Keratinocyte (primary cell): Measurements from ENCODE around the gene VSIG2. TPM values are rescaled to one million over a fixed set of nuclear protein-coding genes. Genes with fewer than 3 reads are reported as not detected.

Experiments
- DNase-seq: peaks from one replicate; pipeline ENCODE4 v3.0.0-alpha.2; 2011; ENCODE audit warnings: low read depth, missing footprints, low spot score
- FAIRE-seq: peaks from 2 replicates; lab custom pipeline; 2011; peaks lifted over from hg19 to GRCh38; lab: Jason Lieb, UNC
- H2AFZ ChIP-seq: 2 replicates; pipeline ENCODE4 v1.6.0; 2012; ENCODE audit warnings: low read length, control low read depth, inconsistent platforms; ENCODE audit not compliant: control insufficient read depth
- H3K27ac ChIP-seq: 2 replicates; pipeline ENCODE4 v1.5.1; 2011; ENCODE audit warnings: low read length; ENCODE audit not compliant: control insufficient read depth, insufficient read depth
- H3K27me3 ChIP-seq: 3 replicates; pipeline ENCODE4 v1.6.0; 2011; ENCODE audit warnings: low read length; ENCODE audit not compliant: control insufficient read depth, insufficient read depth; ENCODE audit errors: extremely low read depth
- H3K36me3 ChIP-seq, 2 experiments: 2 replicates in 1 of 2; 3 replicates in 1 of 2; pipeline ENCODE4 v1.5.1; 2011; ENCODE audit warnings: low read length in 2 of 2, mild to moderate bottlenecking in 1 of 2; ENCODE audit not compliant: control insufficient read depth in 2 of 2, insufficient read depth in 2 of 2; ENCODE audit errors: extremely low read depth in 1 of 2
- H3K4me1 ChIP-seq: 3 replicates; pipeline ENCODE4 v1.5.1; 2011; ENCODE audit warnings: low read length; ENCODE audit not compliant: control insufficient read depth, insufficient read depth; ENCODE audit errors: extremely low read depth
- H3K4me2 ChIP-seq: 3 replicates; pipeline ENCODE4 v1.6.0; 2011; ENCODE audit warnings: low read depth, low read length; ENCODE audit not compliant: control insufficient read depth, insufficient read depth; ENCODE audit errors: extremely low read depth
- H3K4me3 ChIP-seq, 3 experiments: fragments of 200-600 bp in 1 of 3; sonication (generic) in 1 of 3; 2 replicates in 2 of 3; 3 replicates in 1 of 3; pipeline ENCODE4 v1.5.1; 2011 to 2016; ENCODE audit warnings: low read length in 3 of 3, mild to moderate bottlenecking in 3 of 3, control low read depth in 2 of 3, inconsistent platforms in 1 of 3, low read depth in 1 of 3, mixed read lengths in 1 of 3, mixed run types in 1 of 3, moderate library complexity in 1 of 3; ENCODE audit not compliant: control insufficient read depth in 2 of 3, insufficient read depth in 2 of 3; ENCODE audit errors: extremely low read depth in 1 of 3
- H3K79me2 ChIP-seq: 2 replicates; pipeline ENCODE4 v1.6.0; 2012; ENCODE audit warnings: low read length; ENCODE audit not compliant: control insufficient read depth, insufficient read depth
- H3K9ac ChIP-seq: 3 replicates; pipeline ENCODE4 v1.6.0; 2011; ENCODE audit warnings: low read length; ENCODE audit not compliant: control insufficient read depth, insufficient read depth; ENCODE audit errors: extremely low read depth
- H3K9me1 ChIP-seq: 3 replicates; pipeline ENCODE4 v1.6.0; 2011; ENCODE audit warnings: low read length; ENCODE audit not compliant: control insufficient read depth, insufficient read depth; ENCODE audit errors: extremely low read depth
- H3K9me3 ChIP-seq: 2 replicates; pipeline ENCODE4 v1.5.1; 2012; ENCODE audit warnings: low read depth, low read length; ENCODE audit not compliant: control insufficient read depth
- H4K20me1 ChIP-seq: 3 replicates; pipeline ENCODE4 v1.6.0; 2011; ENCODE audit warnings: low read length; ENCODE audit not compliant: control insufficient read depth, insufficient read depth; ENCODE audit errors: extremely low read depth
- CTCF ChIP-seq, 3 experiments: IDR thresholded peaks in 1 of 3; conservative IDR thresholded peaks in 1 of 3; optimal IDR thresholded peaks in 1 of 3; 2 replicates in 2 of 3; 3 replicates in 1 of 3; pipeline versions ENCODE3 to v1.5.1; 2011; ENCODE audit warnings: low read length in 3 of 3, mild to moderate bottlenecking in 3 of 3, moderate library complexity in 2 of 3, control low read depth in 1 of 3, inconsistent platforms in 1 of 3; ENCODE audit not compliant: insufficient read depth in 2 of 3; ENCODE audit errors: extremely low read depth in 1 of 3
- EZH2 ChIP-seq: IDR thresholded peaks from one replicate; pipeline ENCODE4 v1.6.1; 2012; ENCODE audit warnings: inconsistent platforms, mild to moderate bottlenecking, low read length, moderate library complexity
- dilution Hi-C: fragments of 300-500 bp; cut with MboI; formaldehyde crosslinking; loops from one replicate; pipeline ENCODE4 v1.7.0; 2020; ENCODE audit warnings: low sequenced_read_pairs; ENCODE audit not compliant: extremely low pct_ligation_motif_present
- polyA plus RNA-seq, 5 experiments: library from polyadenylated mRNA; depleted of rRNA in 3 of 5; stranded (reverse) in 3 of 5; stranded (forward) in 1 of 5; unstranded in 1 of 5; fragments of >200 nt; gene quantifications; 1 replicate in 1 of 5; 2 replicates in 3 of 5; 3 replicates in 1 of 5; pipeline versions ENCODE4 v1.2.1 to v1.2.3, GENCODE V29; 2011 to 2012; ENCODE audit warnings: missing spikeins in 2 of 5, low read depth in 1 of 5, low replicate concordance in 1 of 5

VSIG2 gene
- polyA plus RNA-seq, 1 donor (not counting 4 experiments of a cell fraction or from before 2014, with no cell fraction given), result not detected

DNA sequence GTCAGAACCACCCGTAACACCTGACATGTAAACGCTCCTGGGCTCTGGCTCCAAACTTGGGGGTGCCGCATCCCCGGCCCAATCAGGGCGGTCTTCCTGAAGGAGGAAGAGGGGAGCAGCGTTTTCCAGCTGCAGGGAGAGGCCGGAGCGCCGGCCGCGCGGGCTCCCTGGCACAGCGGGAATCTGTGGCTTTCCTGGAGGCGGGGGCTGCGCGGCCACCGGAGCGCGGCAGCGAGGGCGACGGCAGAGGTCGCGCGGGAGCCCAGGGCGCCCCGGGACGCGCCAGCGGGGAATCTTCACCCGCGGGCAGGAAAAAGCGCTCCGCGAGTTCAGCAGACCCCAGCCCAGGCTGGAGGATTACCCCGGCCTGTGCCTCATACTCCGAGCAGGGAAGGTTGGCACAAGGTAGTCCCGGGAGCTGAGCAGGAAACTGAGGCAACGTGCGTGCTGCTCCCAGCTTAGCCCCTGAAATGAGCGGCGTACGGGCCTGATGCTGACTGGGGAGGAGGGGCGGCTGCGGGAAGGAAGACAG is 10.6 kb upstream of the VSIG2 start:
- dilution Hi-C loops, result no loop called here
- H3K79me2 ChIP-seq, result no peaks in the 10 kb centered on the region
- no peaks in the 10 kb centered on the region for H3K36me3 ChIP-seq
- H3K9me1 ChIP-seq, result no peaks in the 10 kb centered on the region
- H3K4me3 ChIP-seq, result peak overlapping the region; percentile 30 to 75 (median 47)
- no peak overlapping the region for H2AFZ ChIP-seq
- H3K27me3 ChIP-seq, result peaks cover 54% of the 10 kb centered on the region
- no peak overlapping the region for H3K9ac ChIP-seq
- no peak overlapping the region for H3K27ac ChIP-seq
- FAIRE-seq (no peak), DNase-seq (no peak)
- peak; percentile 99 for TF ChIP-seq EZH2
- no peak for TF ChIP-seq CTCF (optimal IDR thresholded peaks at IDR 0.05 in 1 of 3, IDR thresholded peaks at IDR 0.05 in 1 of 3, conservative IDR thresholded peaks at IDR 0.05 in 1 of 3; ENCODE audit: extremely low read depth in 1 of 3, insufficient read depth in 2 of 3, low read length in 3 of 3)
- no peaks in the 10 kb centered on the region for H4K20me1 ChIP-seq
- H3K4me1 ChIP-seq, result peaks cover 13% of the 10 kb centered on the region
- H3K4me2 ChIP-seq, result peak overlapping the region; percentile 83
- no peaks in the 10 kb centered on the region for H3K9me3 ChIP-seq

DNA sequence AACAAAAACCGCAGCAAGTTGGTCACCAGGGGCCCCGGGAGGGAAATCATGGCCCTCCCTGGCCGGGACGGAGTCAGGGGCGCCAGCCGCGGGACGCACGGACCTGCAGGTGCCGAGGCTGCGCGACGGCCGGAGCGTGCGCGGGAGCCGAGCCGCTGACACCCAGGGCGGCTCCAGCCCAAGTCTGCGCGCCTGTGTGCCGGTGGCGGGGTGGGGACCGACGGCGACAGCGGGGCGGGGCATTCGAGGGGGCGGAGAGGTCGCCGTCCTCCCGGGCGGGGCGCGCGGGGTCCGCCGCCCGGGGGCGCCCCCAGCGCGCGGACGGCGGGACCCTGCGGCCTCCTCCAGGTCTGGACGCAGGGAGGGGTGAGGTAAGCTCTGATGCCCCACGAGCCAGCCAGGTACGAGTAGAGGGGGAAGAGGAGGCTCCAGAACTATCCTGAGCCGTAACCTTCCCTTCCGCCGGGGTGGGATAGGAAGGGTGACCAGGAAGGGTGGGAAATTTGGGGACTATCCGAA is 10.1 kb upstream of the VSIG2 start, which contains the start of gene ESAM:
Gene ESAM, minus strand, starts transcription at position 186 of the 519 bp plus-strand sequence. Its CDS starts 136 bp downstream, at position 50.
- Histone ChIP-seq H3K4me2 (peak within 1 kb of the TSS; percentile 83), H3K79me2 (no peaks in the 10 kb centered on the region), H4K20me1 (no peaks in the 10 kb centered on the region), H3K27ac (no peak within 1 kb of the TSS), H3K9me3 (no peaks in the 10 kb centered on the region), H3K9ac (no peak within 1 kb of the TSS), H3K4me1 (peaks cover 13% of the 10 kb centered on the region), H2AFZ (no peak within 1 kb of the TSS), H3K36me3 (no peaks in the 10 kb centered on the region), H3K4me3 (peak within 1 kb of the TSS; percentile 30 to 75 (median 47)), H3K9me1 (no peaks in the 10 kb centered on the region), H3K27me3 (peaks cover 59% of the 10 kb centered on the region)
- FAIRE-seq (no peak), DNase-seq (no peak)
- dilution Hi-C loops, result no loop called here
- TF ChIP-seq CTCF (optimal IDR thresholded peaks at IDR 0.05 in 1 of 3, IDR thresholded peaks at IDR 0.05 in 1 of 3, conservative IDR thresholded peaks at IDR 0.05 in 1 of 3; ENCODE audit: extremely low read depth in 1 of 3, insufficient read depth in 2 of 3, low read length in 3 of 3) (no peak), EZH2 (no peak)
